IMR-90 (cell line): ENCODE measurements around the gene SOWAHB. TPM values are rescaled to one million over a fixed set of nuclear protein-coding genes. Genes with fewer than 3 reads are reported as not detected.

Experiments used
- ATAC-seq: fragments of 200-7000 bp; cut with Tn5 transposase; 2 replicates; pipeline ENCODE4 v1.9.1; 2020; ENCODE audit warnings: low read depth, mild to moderate bottlenecking, moderate library complexity
- BruUV-seq: library from RNA; stranded (reverse); fragments of 400-500 nt; replicated peaks from 2 replicates; lab custom pipeline; 2021; lab: Mats Ljungman, UMichigan
- CTCF ChIA-PET: fragments of 300-600 bp; formaldehyde crosslinking; extraction: SDS; loops from one replicate; lab custom pipeline; 2021; ENCODE audit warnings: antibody characterized with exemption; lab: Yijun Ruan, JAX
- POLR2A ChIA-PET: fragments of 300-600 bp; sonication (Branson Sonifier 250); formaldehyde crosslinking; loops from one replicate; lab custom pipeline; 2022; ENCODE audit warnings: antibody characterized with exemption; ENCODE audit not compliant: unreplicated experiment; lab: Charles Lee
- DNase-seq: peaks from one replicate; pipeline ENCODE4 v3.0.0; 2013
- H2AFZ ChIP-seq: replicated peaks from 2 replicates; pipeline ENCODE3; 2013; ENCODE audit warnings: low read length, mild to moderate bottlenecking; ENCODE audit not compliant: poor library complexity
- H2AK5ac ChIP-seq: 2 replicates; pipeline ENCODE4 v1.6.1; 2013; ENCODE audit warnings: low read depth, low read length, inconsistent platforms
- H2AK9ac ChIP-seq: replicated peaks from 2 replicates; pipeline ENCODE3; 2013; ENCODE audit warnings: mild to moderate bottlenecking, low read depth, low read length, moderate library complexity; ENCODE audit not compliant: poor library complexity
- H2BK120ac ChIP-seq: 2 replicates; pipeline ENCODE4 v1.6.1; 2013; ENCODE audit warnings: low read depth, low read length, inconsistent platforms
- H2BK15ac ChIP-seq: 3 replicates; pipeline ENCODE4 v1.6.1; 2013; ENCODE audit warnings: low read depth, low read length, inconsistent platforms
- H2BK20ac ChIP-seq: 2 replicates; pipeline ENCODE4 v1.6.1; 2013; ENCODE audit warnings: low read depth, mild to moderate bottlenecking, inconsistent platforms, low read length, moderate library complexity
- H2BK5ac ChIP-seq: 2 replicates; pipeline ENCODE4 v1.6.1; 2013; ENCODE audit warnings: mild to moderate bottlenecking, low read depth, low read length, inconsistent platforms; ENCODE audit not compliant: poor library complexity, severe bottlenecking
- H3K14ac ChIP-seq: replicated peaks from 2 replicates; pipeline ENCODE4 v1.6.1; 2013; ENCODE audit warnings: low read depth, low read length, inconsistent platforms
- H3K18ac ChIP-seq: 2 replicates; pipeline ENCODE4 v1.6.1; 2013; ENCODE audit warnings: low read depth, low read length, control low read depth
- H3K23ac ChIP-seq: 2 replicates; pipeline ENCODE4 v1.6.1; 2013; ENCODE audit warnings: low read depth, low read length, inconsistent platforms
- H3K27ac ChIP-seq: 2 replicates; pipeline ENCODE4 v1.5.1; 2013; ENCODE audit warnings: mild to moderate bottlenecking, control low read depth, low read length; ENCODE audit not compliant: insufficient read depth
- H3K27me3 ChIP-seq: 2 replicates; pipeline ENCODE4 v1.6.1; 2013; ENCODE audit warnings: low read length; ENCODE audit not compliant: control insufficient read depth, insufficient read depth
- H3K36me3 ChIP-seq: 2 replicates; pipeline ENCODE4 v1.6.1; 2013; ENCODE audit warnings: low read length, mixed read lengths; ENCODE audit not compliant: control insufficient read depth, insufficient read depth
- H3K4ac ChIP-seq: 2 replicates; pipeline ENCODE4 v1.6.1; 2013; ENCODE audit warnings: low read depth, low read length, inconsistent platforms
- H3K4me1 ChIP-seq: 2 replicates; pipeline ENCODE4 v1.6.1; 2013; ENCODE audit warnings: low read length, mixed read lengths; ENCODE audit not compliant: control insufficient read depth, insufficient read depth
- H3K4me2 ChIP-seq: 2 replicates; pipeline ENCODE4 v1.6.1; 2013; ENCODE audit warnings: low read depth, mild to moderate bottlenecking, control low read depth, low read length, moderate library complexity
- H3K4me3 ChIP-seq: 2 replicates; pipeline ENCODE4 v1.5.1; 2013; ENCODE audit warnings: low read depth, mild to moderate bottlenecking, control low read depth, low read length, moderate library complexity; ENCODE audit not compliant: insufficient read depth
- H3K56ac ChIP-seq: 2 replicates; pipeline ENCODE4 v1.6.1; 2013; ENCODE audit warnings: low read length, inconsistent platforms; ENCODE audit not compliant: insufficient read depth; ENCODE audit errors: extremely low read depth
- H3K79me1 ChIP-seq, 2 experiments: 2 replicates each; pipeline ENCODE4 v1.6.1; 2013; ENCODE audit warnings: low read length in 2 of 2, inconsistent platforms in 1 of 2, low read depth in 1 of 2
- H3K9ac ChIP-seq: 2 replicates; pipeline ENCODE4 v1.6.1; 2013; ENCODE audit warnings: low read depth, low read length, control low read depth
- H3K9me1 ChIP-seq: 2 replicates; pipeline ENCODE4 v1.6.1; 2013; ENCODE audit warnings: low read length, inconsistent platforms; ENCODE audit not compliant: insufficient read depth
- H3K9me3 ChIP-seq: 2 replicates; pipeline ENCODE4 v1.6.1; 2013; ENCODE audit warnings: low read length; ENCODE audit not compliant: control insufficient read depth, insufficient read depth
- H4K20me1 ChIP-seq: 2 replicates; pipeline ENCODE4 v1.6.1; 2013; ENCODE audit warnings: low read length, inconsistent platforms; ENCODE audit not compliant: insufficient read depth
- H4K5ac ChIP-seq: 2 replicates; pipeline ENCODE4 v1.6.1; 2013; ENCODE audit warnings: mild to moderate bottlenecking, low read depth, low read length, control low read depth
- H4K8ac ChIP-seq, 2 experiments: 2 replicates each; pipeline ENCODE4 v1.6.1; 2013; ENCODE audit warnings: low read depth in 2 of 2, low read length in 2 of 2, control low read depth in 1 of 2, inconsistent platforms in 1 of 2
- H4K91ac ChIP-seq: 2 replicates; pipeline ENCODE4 v1.6.1; 2013; ENCODE audit warnings: low read depth, low read length, inconsistent platforms; ENCODE audit not compliant: insufficient read depth
- BHLHE40 ChIP-seq: fragments of 150-350 bp; IDR thresholded peaks from 2 replicates; pipeline ENCODE4 v1.6.1; 2016; ENCODE audit warnings: mild to moderate bottlenecking, low read depth, low read length
- CEBPB ChIP-seq: IDR thresholded peaks from 2 replicates; pipeline ENCODE4 v1.6.1; 2012; ENCODE audit warnings: low read depth, low read length, improper control_type of control experiment
- CHD1 ChIP-seq: IDR thresholded peaks from 2 replicates; pipeline ENCODE4 v1.6.1; 2012; ENCODE audit warnings: low read depth, low read length, improper control_type of control experiment
- FOS ChIP-seq: fragments of 150-350 bp; IDR thresholded peaks from 2 replicates; pipeline ENCODE4 v1.6.1; 2016; ENCODE audit warnings: low read depth, low read length
- MAFK ChIP-seq: IDR thresholded peaks from 2 replicates; pipeline ENCODE4 v1.6.1; 2012; ENCODE audit warnings: low read depth, low read length, improper control_type of control experiment
- MAZ ChIP-seq: IDR thresholded peaks from 2 replicates; pipeline ENCODE4 v1.6.1; 2012; ENCODE audit warnings: low read depth, mild to moderate bottlenecking, low read length, improper control_type of control experiment, moderate library complexity, borderline replicate concordance
- MXI1 ChIP-seq: IDR thresholded peaks from 2 replicates; pipeline ENCODE4 v1.6.1; 2012; ENCODE audit warnings: low read depth, mild to moderate bottlenecking, low read length, moderate library complexity, borderline replicate concordance
- NFE2L2 ChIP-seq: fragments of 150-350 bp; IDR thresholded peaks from 2 replicates; pipeline ENCODE4 v1.6.1; 2016; ENCODE audit warnings: low read depth, mild to moderate bottlenecking, low read length
- POLR2A ChIP-seq: IDR thresholded peaks from 2 replicates; pipeline ENCODE4 v1.6.1; 2012; ENCODE audit warnings: mild to moderate bottlenecking, low read depth, low read length
- RAD21 ChIP-seq: IDR thresholded peaks from 2 replicates; pipeline ENCODE4 v1.6.1; 2012; ENCODE audit warnings: low read length, improper control_type of control experiment
- RCOR1 ChIP-seq: IDR thresholded peaks from 2 replicates; pipeline ENCODE4 v1.6.1; 2012; ENCODE audit warnings: mild to moderate bottlenecking, low read length, improper control_type of control experiment; ENCODE audit not compliant: insufficient replicate concordance
- RFX5 ChIP-seq: IDR thresholded peaks from 2 replicates; pipeline ENCODE4 v1.8.0; 2012; ENCODE audit warnings: low read depth, mild to moderate bottlenecking, low read length, moderate library complexity
- SMC3 ChIP-seq: fragments of 150-350 bp; IDR thresholded peaks from 2 replicates; pipeline ENCODE4 v1.6.1; 2016; ENCODE audit warnings: low read depth, mild to moderate bottlenecking, antibody characterized with exemption, low read length, moderate library complexity
- WGBS, 2 experiments: methylation state at CpG; one replicate each; pipeline versions ENCODE4 v1.1.5 to v1.1.7; 2013; ENCODE audit warnings: missing lambda C conversion rate in 2 of 2; ENCODE audit not compliant: insufficient read length in 1 of 2; ENCODE audit errors: extremely low coverage in 2 of 2; 5-methylcytosine and 5-hydroxymethylcytosine counted together
- dilution Hi-C: fragments of 300-500 bp; cut with HindIII; formaldehyde crosslinking; loops from one replicate; pipeline ENCODE4 v1.14.3; 2018; ENCODE audit warnings: low sequenced_read_pairs; ENCODE audit not compliant: unreplicated experiment
- in situ Hi-C: fragments of 300-500 bp; cut with MboI; formaldehyde crosslinking; loops from 3 replicates; pipeline ENCODE4 v1.14.3; 2019; ENCODE audit warnings: low sequenced_read_pairs, inconsistent platforms, mixed read lengths
- intact Hi-C: fragments of 100-400 bp; cut with micrococcal nuclease; formaldehyde crosslinking; loops from 2 replicates; pipeline ENCODE4 v1.10.0; 2022
- polyA plus RNA-seq, 3 experiments: library from polyadenylated mRNA; depleted of rRNA; stranded (reverse); fragments of >200 nt; gene quantifications; 2 replicates each; pipeline ENCODE4 v1.2.3, GENCODE V29; 2012; ENCODE audit warnings: low replicate concordance in 1 of 3
- total RNA-seq: library from RNA; depleted of rRNA; stranded (reverse); fragments of >200 nt; gene quantifications from 2 replicates; pipeline ENCODE4 v1.2.3, GENCODE V29; 2012
- TF ChIP-seq, protein P1 (sequence below): conservative IDR thresholded peaks from 2 replicates; pipeline ENCODE4 v1.5.1; 2012; ENCODE audit warnings: mild to moderate bottlenecking, low read depth, low read length, improper control_type of control experiment
- TF ChIP-seq, protein P2 (sequence below): fragments of 150-350 bp; IDR thresholded peaks from 2 replicates; pipeline ENCODE4 v1.6.1; 2016; ENCODE audit warnings: low read depth, mild to moderate bottlenecking, low read length, moderate library complexity, borderline replicate concordance
- TF ChIP-seq, protein P3 (sequence below): fragments of 150-350 bp; IDR thresholded peaks from 2 replicates; pipeline ENCODE4 v1.6.1; 2017; ENCODE audit warnings: mild to moderate bottlenecking, antibody characterized with exemption, low read length, low read depth

SOWAHB gene
- total and polyA plus RNA-seq, 2 of the 4 experiments (the other 2 are of a cell fraction): not detected

DNA sequence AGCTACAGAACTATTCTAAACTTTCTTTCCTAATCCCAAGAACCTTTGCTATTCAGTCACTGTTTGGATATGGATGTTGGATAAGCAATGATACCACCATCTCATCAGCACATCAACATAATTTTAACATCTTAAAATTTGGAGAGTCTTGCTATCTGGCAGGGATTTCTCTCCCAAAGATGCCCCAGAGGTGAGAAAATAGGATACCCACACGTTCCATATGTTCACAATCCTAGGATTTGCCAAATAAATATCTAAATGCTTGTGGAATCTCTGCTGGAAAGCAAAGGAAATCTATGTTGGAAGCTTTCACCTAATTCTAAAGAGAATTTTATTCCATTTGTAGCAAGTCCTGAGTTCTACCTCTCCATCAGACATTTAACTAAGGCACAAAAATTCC, 24.4 kb downstream of the SOWAHB start:
- Histone ChIP-seq H2BK5ac (no peak overlapping the region), H2BK15ac (no peak overlapping the region), H3K79me1 (no peaks in the 10 kb centered on the region), H3K9ac (no peak overlapping the region), H3K36me3 (no peaks in the 10 kb centered on the region), H2BK120ac (no peak overlapping the region), H3K14ac (no peak overlapping the region), H3K27ac (no peak overlapping the region), H3K23ac (no peak overlapping the region), H2AK5ac (no peak overlapping the region), H2AK9ac (no peak overlapping the region), H3K4ac (no peak overlapping the region), H3K18ac (no peak overlapping the region), H2AFZ (no peak overlapping the region), H3K56ac (no peak overlapping the region), H3K9me3 (no peaks in the 10 kb centered on the region), H4K91ac (no peak overlapping the region), H3K27me3 (no peaks in the 10 kb centered on the region), H4K5ac (no peak overlapping the region), H4K20me1 (no peaks in the 10 kb centered on the region), H3K9me1 (no peaks in the 10 kb centered on the region), H3K4me3 (no peak overlapping the region), H3K4me2 (no peak overlapping the region), H4K8ac (no peak overlapping the region), H2BK20ac (no peak overlapping the region), H3K4me1 (no peaks in the 10 kb centered on the region)
- WGBS, 2 experiments: no CpG with 5 or more reads among the region's 1 CpG
- ATAC-seq: no peak
- no TSS peak for BruUV-seq
- intact Hi-C loops (no loop called here), in situ Hi-C loops (no loop called here), dilution Hi-C loops (no loop called here)
- TF ChIP-seq SMC3 (no peak), MAZ (no peak), FOS (no peak), CHD1 (no peak), RFX5 (no peak), BHLHE40 (no peak), RCOR1 (no peak), MAFK (no peak), NFE2L2 (no peak), MXI1 (no peak), RAD21 (no peak), CEBPB (no peak), POLR2A (no peak)
- TF ChIP-seq, protein P1, sequence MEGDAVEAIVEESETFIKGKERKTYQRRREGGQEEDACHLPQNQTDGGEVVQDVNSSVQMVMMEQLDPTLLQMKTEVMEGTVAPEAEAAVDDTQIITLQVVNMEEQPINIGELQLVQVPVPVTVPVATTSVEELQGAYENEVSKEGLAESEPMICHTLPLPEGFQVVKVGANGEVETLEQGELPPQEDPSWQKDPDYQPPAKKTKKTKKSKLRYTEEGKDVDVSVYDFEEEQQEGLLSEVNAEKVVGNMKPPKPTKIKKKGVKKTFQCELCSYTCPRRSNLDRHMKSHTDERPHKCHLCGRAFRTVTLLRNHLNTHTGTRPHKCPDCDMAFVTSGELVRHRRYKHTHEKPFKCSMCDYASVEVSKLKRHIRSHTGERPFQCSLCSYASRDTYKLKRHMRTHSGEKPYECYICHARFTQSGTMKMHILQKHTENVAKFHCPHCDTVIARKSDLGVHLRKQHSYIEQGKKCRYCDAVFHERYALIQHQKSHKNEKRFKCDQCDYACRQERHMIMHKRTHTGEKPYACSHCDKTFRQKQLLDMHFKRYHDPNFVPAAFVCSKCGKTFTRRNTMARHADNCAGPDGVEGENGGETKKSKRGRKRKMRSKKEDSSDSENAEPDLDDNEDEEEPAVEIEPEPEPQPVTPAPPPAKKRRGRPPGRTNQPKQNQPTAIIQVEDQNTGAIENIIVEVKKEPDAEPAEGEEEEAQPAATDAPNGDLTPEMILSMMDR: no peak
- TF ChIP-seq, protein P2, sequence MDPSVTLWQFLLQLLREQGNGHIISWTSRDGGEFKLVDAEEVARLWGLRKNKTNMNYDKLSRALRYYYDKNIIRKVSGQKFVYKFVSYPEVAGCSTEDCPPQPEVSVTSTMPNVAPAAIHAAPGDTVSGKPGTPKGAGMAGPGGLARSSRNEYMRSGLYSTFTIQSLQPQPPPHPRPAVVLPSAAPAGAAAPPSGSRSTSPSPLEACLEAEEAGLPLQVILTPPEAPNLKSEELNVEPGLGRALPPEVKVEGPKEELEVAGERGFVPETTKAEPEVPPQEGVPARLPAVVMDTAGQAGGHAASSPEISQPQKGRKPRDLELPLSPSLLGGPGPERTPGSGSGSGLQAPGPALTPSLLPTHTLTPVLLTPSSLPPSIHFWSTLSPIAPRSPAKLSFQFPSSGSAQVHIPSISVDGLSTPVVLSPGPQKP: no peak
- TF ChIP-seq, protein P3, sequence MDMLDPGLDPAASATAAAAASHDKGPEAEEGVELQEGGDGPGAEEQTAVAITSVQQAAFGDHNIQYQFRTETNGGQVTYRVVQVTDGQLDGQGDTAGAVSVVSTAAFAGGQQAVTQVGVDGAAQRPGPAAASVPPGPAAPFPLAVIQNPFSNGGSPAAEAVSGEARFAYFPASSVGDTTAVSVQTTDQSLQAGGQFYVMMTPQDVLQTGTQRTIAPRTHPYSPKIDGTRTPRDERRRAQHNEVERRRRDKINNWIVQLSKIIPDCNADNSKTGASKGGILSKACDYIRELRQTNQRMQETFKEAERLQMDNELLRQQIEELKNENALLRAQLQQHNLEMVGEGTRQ: no peak
- DNase-seq: no peak
- POLR2A ChIA-PET: interaction anchor here (0.6 kb wide), 1 partner anchor 107 kb away, joined by 3 read pairs; no protein-coding TSS in a partner anchor
- CTCF ChIA-PET: interaction anchor here (0.7 kb wide), 1 partner anchor 281 kb away, joined by 5 read pairs; no protein-coding TSS in a partner anchor
